Activated gamma-delta T cell (primary cell): ENCODE data around the gene MUC2.
"Not testable (repeated sequence)": the region's sequence is repeated elsewhere in the genome, so short reads cannot be mapped to it uniquely, and the experiment has no call there.

Experiments
- DNase-seq: peaks from one replicate; lab custom pipeline; 2025; lab: John Stamatoyannopoulos, UW

The MUC2 gene

GRCh38 chr11:1106387-1106786, 31.7 kb downstream of the MUC2 start:
- DNase-seq: no peak

DNA sequence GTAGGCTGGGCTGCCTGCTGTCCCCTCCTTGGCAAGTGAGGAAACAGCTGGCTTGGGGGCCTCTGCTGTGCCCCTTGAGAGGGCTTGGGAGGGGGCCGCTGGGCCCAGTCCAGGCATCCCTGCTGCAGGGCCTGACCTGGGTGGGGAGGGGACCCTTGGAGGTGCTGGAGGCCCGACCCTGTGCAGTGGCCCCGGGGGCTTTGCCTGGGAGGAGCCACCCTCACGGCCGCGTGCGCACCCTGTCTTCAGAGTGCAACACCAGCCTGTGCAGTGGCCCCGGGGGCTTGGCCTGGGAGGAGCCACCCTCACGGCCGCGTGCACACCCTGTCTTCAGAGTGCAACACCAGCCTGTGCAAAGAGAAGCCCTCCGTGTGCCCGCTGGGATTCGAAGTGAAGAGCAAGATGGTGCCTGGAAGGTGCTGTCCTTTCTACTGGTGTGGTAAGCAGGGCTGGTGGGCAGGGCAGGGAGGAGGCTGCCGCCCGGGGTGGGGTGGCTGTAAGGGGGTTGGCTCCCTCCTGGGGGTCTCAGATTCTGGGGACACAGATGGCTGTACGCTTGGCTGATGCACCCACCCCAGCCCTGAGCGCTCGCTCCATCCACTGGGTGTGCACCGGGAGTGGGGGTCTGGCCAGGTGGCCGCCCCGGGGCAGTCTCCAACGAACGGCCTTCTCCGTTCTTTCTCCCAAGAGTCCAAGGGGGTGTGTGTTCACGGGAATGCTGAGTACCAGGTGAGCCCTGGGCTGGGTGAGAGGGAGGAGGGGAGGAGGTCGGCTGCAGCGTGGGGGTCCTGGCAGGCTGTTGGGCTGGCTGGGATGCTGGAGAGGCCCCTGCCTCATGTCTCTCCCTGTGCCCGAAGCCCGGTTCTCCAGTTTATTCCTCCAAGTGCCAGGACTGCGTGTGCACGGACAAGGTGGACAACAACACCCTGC, 32.9 kb downstream of the MUC2 start:
- DNase-seq: no peak

- no peak for DNase-seq
Measured at GRCh38 chr11:1108246-1108900, 33.7 kb downstream of the MUC2 start.

GRCh38 chr11:1109101-1109917, 34.6 kb downstream of the MUC2 start:
- no peak for DNase-seq

DNA sequence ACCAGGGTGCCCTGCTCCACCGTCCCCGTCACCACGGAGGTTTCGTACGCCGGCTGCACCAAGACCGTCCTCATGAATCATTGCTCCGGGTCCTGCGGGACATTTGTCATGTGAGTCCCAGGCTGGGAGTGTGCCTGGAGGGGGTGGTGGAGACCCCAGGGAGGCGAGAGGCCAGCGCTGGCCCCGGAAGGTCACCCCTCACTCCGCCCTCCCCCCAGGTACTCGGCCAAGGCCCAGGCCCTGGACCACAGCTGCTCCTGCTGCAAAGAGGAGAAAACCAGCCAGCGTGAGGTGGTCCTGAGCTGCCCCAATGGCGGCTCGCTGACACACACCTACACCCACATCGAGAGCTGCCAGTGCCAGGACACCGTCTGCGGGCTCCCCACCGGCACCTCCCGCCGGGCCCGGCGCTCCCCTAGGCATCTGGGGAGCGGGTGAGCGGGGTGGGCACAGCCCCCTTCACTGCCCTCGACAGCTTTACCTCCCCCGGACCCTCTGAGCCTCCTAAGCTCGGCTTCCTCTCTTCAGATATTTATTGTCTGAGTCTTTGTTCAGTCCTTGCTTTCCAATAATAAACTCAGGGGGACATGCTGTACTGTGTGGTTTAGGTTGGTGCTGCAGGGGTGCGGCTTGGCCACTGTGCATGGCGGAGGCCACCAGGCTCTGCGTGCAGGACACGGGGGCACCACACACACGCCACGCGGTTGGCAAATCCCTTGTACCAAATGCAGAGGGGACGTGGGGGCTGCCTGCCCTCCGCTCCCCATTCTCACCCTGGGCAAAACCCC, 35.4 kb downstream of the MUC2 start:
- no peak for DNase-seq

DNA sequence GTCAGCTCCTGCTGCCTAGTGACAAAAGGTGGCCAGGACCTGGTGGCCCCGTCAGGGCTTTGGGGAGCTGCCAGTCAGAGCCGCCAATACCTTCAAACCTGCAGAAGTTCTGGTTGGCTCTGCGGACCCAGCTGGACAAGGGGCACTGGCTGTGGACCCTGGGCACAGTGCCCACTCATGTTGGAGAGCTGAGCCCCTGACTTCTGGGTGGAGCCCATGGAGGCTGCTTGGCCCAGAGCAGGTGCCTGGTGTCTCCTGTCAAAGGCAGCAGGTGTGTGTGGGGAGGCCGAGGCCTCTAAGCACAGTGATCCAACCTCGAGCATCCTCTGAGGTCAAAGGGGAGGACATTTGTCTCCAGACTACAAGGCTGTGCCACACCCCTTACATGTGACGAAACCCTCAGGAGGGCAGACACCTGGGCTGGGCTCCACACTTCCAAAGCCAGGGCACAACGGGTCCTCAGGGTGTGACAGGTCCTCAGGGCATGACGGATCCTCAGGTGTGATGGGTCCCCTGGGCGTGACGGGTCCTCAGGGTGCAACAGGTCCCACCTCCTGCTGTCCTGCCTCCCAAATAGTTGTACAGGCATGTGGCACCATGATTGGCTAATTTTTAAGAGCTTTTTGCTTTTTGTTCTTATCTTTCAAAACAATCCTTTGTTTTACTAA, 37.0 kb downstream of the MUC2 start:
- no peak for DNase-seq

DNA sequence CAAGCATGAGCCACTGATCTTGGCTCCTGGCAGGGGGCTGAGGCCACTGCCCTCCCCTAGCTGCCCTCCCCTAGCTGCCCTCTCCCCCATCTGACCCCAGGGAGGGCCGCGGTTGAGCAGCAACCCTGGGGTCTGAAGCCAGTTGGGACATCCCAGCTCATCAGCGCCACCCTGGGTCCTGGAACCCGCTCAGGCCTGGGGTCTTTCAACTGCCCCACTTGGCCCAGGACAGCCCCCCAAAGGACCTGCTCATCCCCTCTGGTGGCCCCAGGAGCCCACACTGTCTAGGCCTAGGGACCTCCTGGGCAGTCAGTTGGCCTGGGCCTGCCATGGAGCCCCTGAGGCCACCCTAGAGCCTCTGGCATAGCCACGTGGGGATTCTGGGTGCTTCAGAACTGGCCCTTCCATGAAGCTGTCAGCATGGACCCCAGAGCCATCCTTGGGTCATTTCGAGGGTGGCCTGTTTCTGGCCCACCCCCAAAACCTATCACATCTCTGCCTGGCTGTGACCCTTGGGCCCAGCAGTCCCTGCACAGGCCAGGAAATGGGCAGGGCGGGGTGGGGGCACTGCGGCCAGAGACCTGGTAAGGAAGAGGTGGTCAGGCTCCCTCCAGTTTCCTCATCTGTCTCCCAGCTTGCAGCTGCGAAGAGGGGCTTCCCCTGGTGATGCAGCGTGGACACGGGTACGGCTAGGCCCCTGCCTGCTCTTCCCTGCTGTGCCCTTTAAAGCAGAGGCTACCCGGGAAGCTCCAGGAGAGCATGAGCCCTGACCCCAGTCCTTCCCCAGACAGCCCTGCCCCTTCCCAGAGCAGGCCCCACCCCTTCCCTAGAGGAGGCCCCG, 37.9 kb downstream of the MUC2 start:
- no peak for DNase-seq

- no peak for DNase-seq
Measured at GRCh38 chr11:1113405-1114201, 38.9 kb downstream of the MUC2 start.

DNA sequence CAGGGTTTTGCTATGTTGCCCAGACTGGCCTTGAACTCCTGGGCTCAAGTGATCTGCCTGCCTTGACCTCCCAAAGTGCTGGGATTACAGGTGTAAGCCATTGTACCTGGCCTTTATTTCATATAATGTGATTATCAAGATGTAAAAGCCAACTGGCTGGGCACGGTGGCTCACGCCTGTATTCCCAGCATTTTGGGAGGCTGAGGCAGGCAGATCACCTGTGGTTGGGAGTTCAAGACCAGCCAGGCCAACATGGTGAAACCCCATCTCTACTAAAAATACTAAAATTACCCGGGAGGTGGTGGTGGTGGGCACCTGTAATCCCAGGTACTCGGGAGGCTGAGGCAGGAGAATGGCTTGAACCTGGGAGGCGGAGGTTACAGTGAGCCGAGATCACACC, 40.6 kb downstream of the MUC2 start:
- DNase-seq: not testable (repeated sequence)

GRCh38 chr11:1116104-1116503, 41.4 kb downstream of the MUC2 start:
- DNase-seq: no peak

- DNase-seq: no peak
Measured at GRCh38 chr11:1116666-1117390, 42.2 kb downstream of the MUC2 start.

DNA sequence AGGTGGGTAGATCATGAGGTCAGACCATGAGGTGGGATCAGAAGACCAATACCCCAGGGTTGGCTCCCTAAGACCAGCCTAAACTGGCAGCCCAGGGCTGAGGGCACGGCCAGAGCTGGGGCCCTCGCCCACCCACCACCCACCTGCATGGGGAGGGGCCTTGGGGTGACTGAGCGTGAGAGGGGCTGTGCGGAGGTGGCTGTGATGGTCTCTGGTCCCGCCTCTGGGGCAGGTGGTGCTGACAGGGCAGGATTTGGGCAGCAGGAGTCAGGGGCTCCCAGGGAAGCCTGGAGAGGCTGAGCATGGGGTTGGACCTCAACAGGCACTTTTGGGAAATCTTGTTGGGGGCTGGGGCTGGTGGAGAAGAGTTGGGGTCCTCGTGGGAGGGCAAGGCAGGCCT, 43.3 kb downstream of the MUC2 start:
- no peak for DNase-seq

DNA sequence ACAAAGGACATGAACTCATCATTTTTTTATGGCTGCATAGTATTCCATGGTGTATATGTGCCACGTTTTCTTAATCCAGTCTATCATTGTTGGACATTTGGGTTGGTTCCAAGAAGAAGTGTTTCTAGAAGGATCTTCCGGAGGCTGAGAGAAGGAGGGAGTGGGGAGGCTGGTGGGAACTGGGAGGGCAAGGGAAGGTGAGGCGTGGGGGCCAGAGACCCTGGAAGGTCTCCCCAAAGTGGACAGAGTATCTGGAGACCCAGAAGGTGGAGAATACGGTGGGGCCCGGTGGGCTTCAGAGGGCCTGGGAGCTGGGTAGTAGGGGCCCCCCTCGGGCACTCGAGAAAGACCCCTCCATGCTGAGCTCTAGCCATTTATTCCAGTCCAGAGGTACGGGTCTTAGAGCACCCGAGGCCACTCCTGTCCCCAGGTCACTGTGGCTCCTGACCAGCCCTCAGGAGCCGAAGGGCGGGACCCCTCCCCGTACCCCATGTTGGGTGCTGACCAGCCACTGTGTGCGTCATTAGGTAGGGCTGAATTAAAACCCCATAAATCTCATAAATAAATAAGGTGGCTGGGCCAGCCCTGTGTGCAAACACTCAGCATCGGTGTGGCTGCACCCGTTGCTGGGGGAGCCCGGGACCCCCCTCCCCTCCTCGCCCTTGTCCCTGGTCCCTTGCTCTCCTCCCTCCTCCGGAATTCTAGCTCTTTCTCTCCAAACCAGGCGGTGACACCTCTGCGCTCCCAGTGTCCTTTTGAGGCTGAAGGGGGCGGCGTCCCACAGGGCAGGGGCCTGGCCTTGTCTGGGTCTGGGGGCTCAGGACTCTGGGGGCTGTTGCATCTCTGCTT, 44.3 kb downstream of the MUC2 start:
- DNase-seq: no peak

DNA sequence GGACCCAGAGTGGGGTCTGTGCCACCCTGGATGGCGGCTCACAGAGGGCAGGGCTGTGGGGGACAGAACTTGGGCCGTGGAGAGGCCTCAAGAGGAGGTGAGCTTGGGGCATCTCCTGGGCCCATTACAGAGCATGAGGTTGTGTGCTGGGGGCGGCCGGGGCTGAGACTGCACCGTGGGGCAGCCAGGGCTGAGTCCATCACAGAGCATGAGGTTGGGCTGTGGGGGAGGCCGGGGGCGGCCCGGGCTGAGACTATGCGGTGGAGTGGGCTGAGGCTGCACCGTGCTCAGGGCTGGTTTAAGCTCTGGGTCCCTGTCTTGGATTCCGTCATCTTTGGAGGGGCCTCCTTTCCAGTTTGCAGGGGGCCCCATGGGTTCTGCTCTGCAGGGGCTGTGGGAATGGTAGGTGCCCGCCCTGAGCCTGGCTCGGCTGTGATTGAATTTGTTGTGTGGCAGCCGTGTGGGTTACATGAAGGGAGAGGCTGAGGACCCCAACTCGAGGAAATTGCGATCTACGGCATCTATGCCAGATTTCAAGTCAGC, 45.0 kb downstream of the MUC2 start:
- DNase-seq: no peak

DNA sequence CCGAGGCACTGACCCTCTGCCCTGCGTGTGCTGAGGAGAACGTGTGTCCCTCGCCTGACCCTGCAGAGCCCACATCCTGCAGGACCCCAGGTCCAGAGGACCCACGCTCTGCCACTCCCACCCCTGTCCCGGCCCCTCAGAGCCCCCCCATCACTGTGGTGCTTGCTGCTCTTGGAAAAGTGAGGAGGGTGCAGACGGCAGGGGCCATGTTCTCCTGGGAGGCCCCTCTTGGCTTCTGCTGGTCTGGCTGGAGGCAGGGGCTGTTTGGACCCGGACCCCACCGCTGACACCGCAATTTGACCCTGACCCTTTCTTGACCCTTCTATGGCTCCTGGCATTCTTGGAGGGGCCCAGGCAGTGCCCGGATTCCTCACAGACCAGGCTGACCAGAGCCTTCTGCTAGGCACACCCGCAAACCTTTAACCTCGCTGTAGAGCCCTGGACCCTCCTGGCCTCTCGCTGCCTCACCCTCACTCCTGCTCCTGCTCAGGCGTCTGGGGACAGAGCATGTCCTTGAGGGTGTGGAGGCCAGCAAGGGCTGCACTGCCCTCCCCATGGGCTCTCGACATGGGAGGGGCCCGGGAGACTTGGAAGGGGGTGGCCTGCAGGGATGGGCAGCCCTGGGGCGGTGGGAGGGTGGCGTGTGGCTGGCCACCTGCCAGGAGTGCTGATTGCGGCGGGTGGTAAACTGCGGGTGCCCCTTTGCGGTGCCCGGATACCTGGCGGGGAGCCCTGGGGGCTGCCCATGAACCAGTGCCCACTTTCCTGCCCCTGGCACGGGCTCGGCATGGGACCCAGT, 46.1 kb downstream of the MUC2 start:
- DNase-seq: no peak

DNA sequence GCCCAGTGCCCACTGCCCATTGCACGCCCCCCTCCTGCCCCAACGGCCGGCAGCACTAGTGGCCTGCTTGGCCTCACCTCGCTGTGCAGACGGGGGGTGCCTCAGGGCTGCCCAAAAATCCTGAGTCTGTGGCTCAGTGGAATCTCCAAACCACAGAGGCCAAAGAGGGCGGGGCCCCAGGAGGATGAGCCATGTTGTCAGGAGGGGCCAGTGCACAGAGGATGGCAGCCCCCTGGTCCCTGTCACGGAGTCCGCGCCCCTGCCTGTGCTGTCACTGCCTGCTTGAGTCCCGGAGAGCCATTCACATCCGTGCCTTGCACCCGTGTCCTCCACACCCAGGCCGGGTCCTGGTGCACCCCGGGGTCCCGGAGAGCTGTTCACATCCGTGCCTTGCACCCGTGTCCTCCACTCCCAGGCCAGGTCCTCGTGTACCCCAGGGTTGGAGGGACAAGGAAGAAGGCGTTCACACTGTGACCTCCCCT, 46.7 kb downstream of the MUC2 start:
- no peak for DNase-seq
